ENCODE data around the gene WRAP73. TPM values are rescaled to one million over a fixed set of nuclear protein-coding genes. Genes with fewer than 3 reads are reported as not detected.
A peak's percentile ranks its signal among the peaks of the same experiment; 100 is the strongest.

WRAP73 gene
- total and polyA plus RNA-seq, 8 donors: 0.89 to 55.4 (median 12.6) TPM

- intact Hi-C loops (cut with DNase I; ENCODE audit: low total_unique reads): no loop called here
- no peaks in the 10 kb centered on the region for H3K9me3 ChIP-seq
- DNase-seq: no peak
- H3K27ac ChIP-seq: no peak overlapping the region
- peaks cover 4 to 8% (median 6%) of the 10 kb centered on the region in 4 donors for H3K4me1 ChIP-seq
- no peaks in the 10 kb centered on the region for H3K36me3 ChIP-seq
- 75 to 97% (median 82%) methylated on average over 7 to 14 of the region's 14 CpGs for WGBS, 5 donors
- TF ChIP-seq EP300 (IDR thresholded peaks at IDR 0.05) (no peak), POLR2A (IDR thresholded peaks at IDR 0.05) (no peak), POLR2AphosphoS5 (IDR thresholded peaks at IDR 0.05) (no peak)
- TF ChIP-seq, protein P1, sequence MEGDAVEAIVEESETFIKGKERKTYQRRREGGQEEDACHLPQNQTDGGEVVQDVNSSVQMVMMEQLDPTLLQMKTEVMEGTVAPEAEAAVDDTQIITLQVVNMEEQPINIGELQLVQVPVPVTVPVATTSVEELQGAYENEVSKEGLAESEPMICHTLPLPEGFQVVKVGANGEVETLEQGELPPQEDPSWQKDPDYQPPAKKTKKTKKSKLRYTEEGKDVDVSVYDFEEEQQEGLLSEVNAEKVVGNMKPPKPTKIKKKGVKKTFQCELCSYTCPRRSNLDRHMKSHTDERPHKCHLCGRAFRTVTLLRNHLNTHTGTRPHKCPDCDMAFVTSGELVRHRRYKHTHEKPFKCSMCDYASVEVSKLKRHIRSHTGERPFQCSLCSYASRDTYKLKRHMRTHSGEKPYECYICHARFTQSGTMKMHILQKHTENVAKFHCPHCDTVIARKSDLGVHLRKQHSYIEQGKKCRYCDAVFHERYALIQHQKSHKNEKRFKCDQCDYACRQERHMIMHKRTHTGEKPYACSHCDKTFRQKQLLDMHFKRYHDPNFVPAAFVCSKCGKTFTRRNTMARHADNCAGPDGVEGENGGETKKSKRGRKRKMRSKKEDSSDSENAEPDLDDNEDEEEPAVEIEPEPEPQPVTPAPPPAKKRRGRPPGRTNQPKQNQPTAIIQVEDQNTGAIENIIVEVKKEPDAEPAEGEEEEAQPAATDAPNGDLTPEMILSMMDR (IDR thresholded peaks at IDR 0.05): no peak
- no peak overlapping the region for H3K4me3 ChIP-seq
- H3K27me3 ChIP-seq: peaks cover 0 to 76% (median 15%) of the 10 kb centered on the region in 3 donors
Measured at GRCh38 chr1:3685222-3685621, 35.3 kb upstream of the WRAP73 start.

DNA sequence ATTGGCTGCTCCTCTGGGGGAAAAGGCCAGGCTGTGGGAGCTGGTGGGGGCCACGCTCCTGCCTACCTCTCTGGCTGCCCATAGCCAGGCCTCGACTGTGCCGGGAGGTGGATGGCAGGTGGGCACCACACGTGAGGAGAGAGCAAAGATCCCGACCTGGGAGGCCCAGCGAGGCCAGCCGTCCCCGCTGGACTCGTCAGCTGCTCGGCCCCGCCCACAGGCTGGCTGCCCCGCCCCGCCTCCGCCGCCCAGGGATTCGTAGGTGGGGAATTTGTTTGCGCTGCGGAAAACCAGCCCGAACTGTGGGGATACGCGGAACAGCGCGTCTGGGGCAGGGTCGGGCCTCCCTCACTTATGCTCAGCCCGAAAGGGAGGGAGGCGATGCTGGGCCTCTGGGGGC lies 34.1 kb upstream of the WRAP73 start:
- intact Hi-C loops (cut with DNase I; ENCODE audit: low total_unique reads): no loop called here
- peak overlapping the region in 1 of 4 donors; percentile 8 for H3K4me3 ChIP-seq
- peak; percentile 47 to 74 for DNase-seq

DNA sequence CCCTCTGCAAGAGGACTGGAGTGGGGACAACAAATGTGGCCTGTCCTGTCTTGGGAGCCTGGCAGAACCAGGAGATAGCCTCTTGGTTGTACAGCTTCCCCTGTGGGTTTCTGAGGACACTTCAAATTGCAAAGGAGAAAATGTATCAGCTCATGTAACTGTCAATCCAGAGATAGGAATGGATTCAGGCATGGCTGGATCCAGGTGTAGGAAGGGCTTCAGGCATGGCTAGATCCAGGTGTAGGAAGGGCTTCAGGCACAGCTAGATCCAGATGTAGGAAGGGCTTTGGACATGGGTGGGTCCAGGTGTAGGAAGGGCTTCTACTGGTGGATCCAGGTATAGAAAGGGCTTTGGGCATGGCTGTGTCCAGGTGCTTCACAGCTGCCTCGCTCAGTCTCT lies 33.3 kb upstream of the WRAP73 start:
- Histone ChIP-seq H3K9me3 (no peaks in the 10 kb centered on the region), H3K4me1 (peaks cover 4 to 17% (median 10%) of the 10 kb centered on the region in 4 donors), H3K4me3 (no peak overlapping the region), H3K27me3 (peaks cover 0 to 72% (median 13%) of the 10 kb centered on the region in 3 donors), H3K36me3 (no peaks in the 10 kb centered on the region), H3K27ac (no peak overlapping the region)
- 92 to 100% (median 100%) methylated on average over 1 of the region's 1 CpG; no CpG with 5 or more reads in 1 of the 5 donors for WGBS, 5 donors
- intact Hi-C loops (cut with DNase I; ENCODE audit: low total_unique reads): no loop called here
- no peak for DNase-seq
- TF ChIP-seq, protein P1 (IDR thresholded peaks at IDR 0.05): no peak
- TF ChIP-seq EP300 (IDR thresholded peaks at IDR 0.05) (no peak), POLR2AphosphoS5 (IDR thresholded peaks at IDR 0.05) (no peak), POLR2A (IDR thresholded peaks at IDR 0.05) (no peak)

More for the DNA sequence above, 34.1 kb upstream of the WRAP73 start:
- Histone ChIP-seq H3K27me3 (peaks cover 0 to 72% (median 13%) of the 10 kb centered on the region in 3 donors), H3K36me3 (no peaks in the 10 kb centered on the region), H3K27ac (no peak overlapping the region), H3K4me1 (peaks cover 4 to 9% (median 6%) of the 10 kb centered on the region in 4 donors), H3K9me3 (no peaks in the 10 kb centered on the region)
- TF ChIP-seq POLR2AphosphoS5 (IDR thresholded peaks at IDR 0.05) (no peak), POLR2A (IDR thresholded peaks at IDR 0.05) (no peak), EP300 (IDR thresholded peaks at IDR 0.05) (no peak)
- TF ChIP-seq, protein P1 (IDR thresholded peaks at IDR 0.05): no peak
- WGBS, 5 donors: 9 to 25% (median 12%) methylated on average over 10 to 26 of the region's 26 CpGs

DNA sequence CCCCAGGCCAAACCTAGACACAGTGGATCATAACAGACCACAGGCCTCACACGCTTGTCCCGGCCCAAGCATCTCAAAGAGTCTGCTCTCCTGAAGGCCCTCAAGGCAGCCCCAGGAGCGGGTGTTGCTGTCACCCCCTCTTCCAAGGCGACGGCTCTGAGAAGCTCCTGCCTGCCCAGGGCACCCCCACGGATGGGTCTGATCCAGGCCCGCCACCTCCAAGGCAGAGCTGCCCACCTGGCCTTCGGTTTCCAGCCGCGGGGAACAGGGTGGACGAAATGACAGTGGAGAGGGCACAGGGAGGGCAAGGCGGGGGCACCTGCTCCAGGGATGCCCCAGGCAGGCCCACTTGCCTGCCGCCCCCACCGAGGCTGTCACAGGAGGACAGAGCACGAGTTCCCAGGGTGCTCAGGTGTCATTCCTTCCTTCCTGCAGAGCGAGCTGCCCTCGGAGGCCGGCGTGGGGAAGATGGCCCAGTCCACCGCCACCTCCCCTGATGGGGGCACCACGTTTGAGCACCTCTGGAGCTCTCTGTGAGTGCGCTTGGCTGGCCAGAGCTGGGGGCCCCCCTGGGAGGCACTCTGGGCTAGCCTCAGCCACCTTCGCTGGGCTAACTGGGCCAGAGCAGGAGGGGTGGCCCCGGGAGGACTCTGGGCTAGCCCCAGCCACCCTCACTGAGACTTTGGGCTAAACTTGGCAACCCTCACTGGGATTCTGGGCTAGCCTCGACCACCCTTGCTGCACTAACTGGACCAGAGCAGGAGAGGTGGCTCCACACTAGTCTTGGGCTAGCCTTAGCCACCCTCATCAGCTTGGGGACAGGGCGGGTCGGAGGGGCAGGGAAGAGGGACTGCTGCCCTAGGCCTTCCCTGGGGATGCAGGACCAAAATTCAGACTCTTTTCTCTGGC lies 32.2 kb upstream of the WRAP73 start:
- DNase-seq: no peak
- H3K36me3 ChIP-seq: no peaks in the 10 kb centered on the region
- WGBS, 5 donors: 84 to 98% (median 92%) methylated on average over 9 to 27 of the region's 27 CpGs
- H3K4me3 ChIP-seq: no peak overlapping the region
- TF ChIP-seq, protein P1 (IDR thresholded peaks at IDR 0.05): no peak
- TF ChIP-seq POLR2AphosphoS5 (IDR thresholded peaks at IDR 0.05) (no peak), EP300 (IDR thresholded peaks at IDR 0.05) (no peak), POLR2A (IDR thresholded peaks at IDR 0.05) (no peak)
- intact Hi-C loops (cut with DNase I; ENCODE audit: low total_unique reads): no loop called here
- H3K9me3 ChIP-seq: no peaks in the 10 kb centered on the region
- peaks cover 0 to 62% (median 13%) of the 10 kb centered on the region in 3 donors for H3K27me3 ChIP-seq
- H3K4me1 ChIP-seq: peaks cover 4 to 20% (median 11%) of the 10 kb centered on the region in 4 donors
- H3K27ac ChIP-seq: no peak overlapping the region

All from stomach (tissue), 9 donors.